GM12892 (cell line): Measurements from ENCODE around the gene MAML3.

ENCODE experiments used
- POLR2A ChIP-seq: IDR thresholded peaks from 2 replicates; pipeline ENCODE4 v1.6.1; 2011; ENCODE audit warnings: low read depth, low read length, control low read depth
- POLR2AphosphoS5 ChIP-seq: IDR thresholded peaks from 2 replicates; pipeline ENCODE4 v1.6.1; 2011; ENCODE audit warnings: low read depth, low read length, control low read depth
- TAF1 ChIP-seq: IDR thresholded peaks from 2 replicates; pipeline ENCODE4 v1.6.1; 2011; ENCODE audit warnings: low read depth, mild to moderate bottlenecking, control low read depth, low read length, borderline replicate concordance

- TF ChIP-seq TAF1 = no peak
- TF ChIP-seq POLR2AphosphoS5 = no peak
- no peak for TF ChIP-seq POLR2A
These were observed 304.8 kb downstream of the MAML3 start for GRCh38 chr4:139849219-139849618.
